Measurements from ENCODE around the gene TNS1. TPM values are rescaled to one million over a fixed set of nuclear protein-coding genes. Genes with fewer than 3 reads are reported as not detected.

Gene TNS1
- total RNA-seq, 1 donor from 2014 or later: 0.24 TPM

GRCh38 chr2:217931846-217932560 lies 70.8 kb downstream of the TNS1 start:
- peaks cover 5% of the 10 kb centered on the region for H3K4me1 ChIP-seq
- no peak for DNase-seq (ENCODE audit: low spot score)
- no peaks in the 10 kb centered on the region for H3K27me3 ChIP-seq
- H3K4me2 ChIP-seq: no peak overlapping the region
- no peaks in the 10 kb centered on the region for H3K36me3 ChIP-seq
- H3K4me1 Mint-ChIP-seq: peaks cover 29% of the 10 kb centered on the region
- no peak for TF ChIP-seq EZH2phosphoT487 (IDR thresholded peaks at IDR 0.05)
- no peak for TF ChIP-seq CTCF (IDR thresholded peaks at IDR 0.05)
- TF ChIP-seq EZH2 (IDR thresholded peaks at IDR 0.05): no peak
- no peaks in the 10 kb centered on the region for H3K36me3 Mint-ChIP-seq
- no peak overlapping the region for H3K27ac Mint-ChIP-seq
- H3K27ac ChIP-seq: no peak overlapping the region
- H3K4me3 Mint-ChIP-seq: no peak overlapping the region
- no peak overlapping the region for H3K9ac ChIP-seq
- no peak overlapping the region for H2AFZ ChIP-seq (replicated peaks)
- no peaks in the 10 kb centered on the region for H3K9me3 ChIP-seq (ENCODE audit: low read depth)
- H3F3A ChIP-seq (ENCODE audit: low read depth): no peaks in the 10 kb centered on the region
- peaks cover 10% of the 10 kb centered on the region for H3K27me3 Mint-ChIP-seq (ENCODE audit: insufficient read depth, low read depth)
- H3K4me3 ChIP-seq: no peak overlapping the region
- no peaks in the 10 kb centered on the region for H3K79me2 ChIP-seq (ENCODE audit: low read depth)
- H4K20me1 ChIP-seq (ENCODE audit: low read depth): no peaks in the 10 kb centered on the region
- no peaks in the 10 kb centered on the region for H3K9me3 Mint-ChIP-seq

- Histone ChIP-seq H3K27me3 (no peaks in the 10 kb centered on the region), H3K36me3 (no peaks in the 10 kb centered on the region), H2AFZ (replicated peaks) (no peak overlapping the region), H4K20me1 (ENCODE audit: low read depth) (no peaks in the 10 kb centered on the region), H3K4me2 (no peak overlapping the region), H3K27ac (no peak overlapping the region), H3K79me2 (ENCODE audit: low read depth) (no peaks in the 10 kb centered on the region), H3F3A (ENCODE audit: low read depth) (no peaks in the 10 kb centered on the region), H3K4me3 (no peak overlapping the region), H3K9me3 (ENCODE audit: low read depth) (no peaks in the 10 kb centered on the region), H3K4me1 (peaks cover 5% of the 10 kb centered on the region), H3K9ac (no peak overlapping the region)
- Mint-ChIP-seq H3K9me3 (no peaks in the 10 kb centered on the region), H3K36me3 (no peaks in the 10 kb centered on the region), H3K27ac (peak overlapping the region; percentile 74), H3K27me3 (ENCODE audit: insufficient read depth, low read depth) (peaks cover 10% of the 10 kb centered on the region), H3K4me3 (no peak overlapping the region), H3K4me1 (peaks cover 29% of the 10 kb centered on the region)
- TF ChIP-seq CTCF (IDR thresholded peaks at IDR 0.05) (no peak), EZH2phosphoT487 (IDR thresholded peaks at IDR 0.05) (no peak), EZH2 (IDR thresholded peaks at IDR 0.05) (no peak)
- DNase-seq (ENCODE audit: low spot score): no peak
These were observed 71.8 kb downstream of the TNS1 start for GRCh38 chr2:217930761-217931563.

DNA sequence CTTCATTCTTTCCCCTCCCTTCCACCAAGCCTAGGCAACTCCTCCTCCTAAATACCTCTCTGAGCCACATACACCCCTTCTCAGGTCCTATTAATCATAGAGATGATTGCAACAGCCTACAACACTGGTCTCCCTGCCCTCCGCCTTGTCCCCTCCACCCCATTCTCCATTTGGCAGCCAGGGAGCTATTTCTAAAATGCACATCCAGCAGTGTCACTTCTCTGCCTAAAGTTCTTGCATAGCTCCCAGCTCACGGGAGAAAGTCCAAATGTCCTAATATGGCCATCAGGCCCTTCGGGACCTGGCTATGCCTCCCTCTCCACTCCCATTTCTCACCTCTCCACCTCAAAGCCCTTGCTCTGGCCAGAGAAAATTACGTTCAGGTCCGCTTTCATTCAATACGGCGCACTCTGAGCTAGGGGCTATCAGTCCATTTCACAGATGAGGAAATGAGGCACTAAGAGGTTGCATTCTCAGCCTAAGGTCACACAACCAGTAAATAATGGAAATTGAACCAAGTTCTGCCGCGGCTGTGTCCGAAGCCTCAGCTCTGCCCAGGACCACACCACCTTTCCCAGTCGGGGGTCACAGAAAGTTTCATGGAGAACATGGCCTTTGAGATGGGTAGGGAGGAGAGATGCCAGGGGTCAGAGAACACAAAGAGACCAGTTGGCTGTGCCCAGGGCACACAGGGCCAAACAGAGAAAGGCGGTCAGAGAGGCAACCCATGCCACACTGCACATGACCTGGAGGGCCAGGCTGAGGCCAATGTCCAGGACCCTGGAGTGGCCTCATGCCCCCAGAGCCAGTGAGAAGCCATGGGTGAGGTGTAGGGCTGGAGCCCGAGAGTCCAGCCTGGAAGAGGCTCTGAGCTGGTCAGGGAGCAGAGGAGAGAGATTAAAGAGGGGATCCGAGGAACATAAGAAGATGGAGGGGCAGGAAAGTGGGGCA lies 72.8 kb downstream of the TNS1 start:
- H3K4me3 Mint-ChIP-seq: no peak overlapping the region
- Histone ChIP-seq H3K27me3 (no peaks in the 10 kb centered on the region), H3K36me3 (no peaks in the 10 kb centered on the region), H3K4me3 (no peak overlapping the region), H3K9me3 (ENCODE audit: low read depth) (no peaks in the 10 kb centered on the region), H3F3A (ENCODE audit: low read depth) (no peaks in the 10 kb centered on the region), H3K4me2 (no peak overlapping the region), H3K27ac (no peak overlapping the region), H3K79me2 (ENCODE audit: low read depth) (no peaks in the 10 kb centered on the region), H3K4me1 (peaks cover 5% of the 10 kb centered on the region), H2AFZ (replicated peaks) (no peak overlapping the region), H3K9ac (no peak overlapping the region), H4K20me1 (ENCODE audit: low read depth) (no peaks in the 10 kb centered on the region)
- TF ChIP-seq EZH2 (IDR thresholded peaks at IDR 0.05): no peak
- TF ChIP-seq EZH2phosphoT487 (IDR thresholded peaks at IDR 0.05): no peak
- TF ChIP-seq CTCF (IDR thresholded peaks at IDR 0.05): no peak
- no peaks in the 10 kb centered on the region for H3K36me3 Mint-ChIP-seq
- DNase-seq (ENCODE audit: low spot score): no peak
- H3K27me3 Mint-ChIP-seq (ENCODE audit: insufficient read depth, low read depth): peaks cover 8% of the 10 kb centered on the region
- H3K9me3 Mint-ChIP-seq: no peaks in the 10 kb centered on the region
- H3K27ac Mint-ChIP-seq: peak overlapping the region; percentile 74
- peaks cover 26% of the 10 kb centered on the region for H3K4me1 Mint-ChIP-seq
